CD14-positive monocyte (primary cell): ENCODE results near the gene GPR158. TPM values are rescaled to one million over a fixed set of nuclear protein-coding genes. Genes with fewer than 3 reads are reported as not detected.
"Not testable (repeated sequence)": the region's sequence is repeated elsewhere in the genome, so short reads cannot be mapped to it uniquely, and the experiment has no call there.

Experiments used
- DNase-seq, 3 donors: peaks; one replicate each; pipeline ENCODE4 v3.0.0-alpha.2; 2011 to 2022
- H2AFZ ChIP-seq: 2 replicates; pipeline ENCODE4 v1.6.0; 2012; ENCODE audit warnings: mild to moderate bottlenecking, low read depth, low read length, inconsistent platforms; ENCODE audit not compliant: insufficient read depth, poor library complexity, severe bottlenecking
- H3K27ac ChIP-seq, 2 donors: 1 replicate in 1 of 2; 2 replicates in 1 of 2; pipeline ENCODE4 v1.5.1; 2012 to 2013; ENCODE audit warnings: low read length in 2 of 2, control low read depth in 1 of 2, inconsistent platforms in 1 of 2, low read depth in 1 of 2, mild to moderate bottlenecking in 1 of 2
- H3K27me3 ChIP-seq, 2 donors: one replicate each; pipeline versions ENCODE4 v1.6.0 to v1.6.1; 2011 to 2013; ENCODE audit warnings: low read length in 2 of 2; ENCODE audit not compliant: control insufficient read depth in 2 of 2, insufficient read depth in 2 of 2
- H3K36me3 ChIP-seq, 2 donors: replicated peaks in 1 of 2; 1 replicate in 1 of 2; 2 replicates in 1 of 2; pipeline versions ENCODE4 v1.5.1 to v1.6.1; 2012 to 2013; ENCODE audit warnings: low read length in 2 of 2, control low read depth in 1 of 2, inconsistent platforms in 1 of 2, mild to moderate bottlenecking in 1 of 2; ENCODE audit not compliant: insufficient read depth in 2 of 2, control insufficient read depth in 1 of 2
- H3K4me1 ChIP-seq, 2 donors: 1 replicate in 1 of 2; 2 replicates in 1 of 2; pipeline versions ENCODE4 v1.5.1 to v1.6.1; 2012 to 2013; ENCODE audit warnings: low read length in 2 of 2, control low read depth in 1 of 2, inconsistent platforms in 1 of 2, mild to moderate bottlenecking in 1 of 2, moderate library complexity in 1 of 2; ENCODE audit not compliant: insufficient read depth in 2 of 2, control insufficient read depth in 1 of 2
- H3K4me2 ChIP-seq: replicated peaks from 2 replicates; pipeline ENCODE3; 2012; ENCODE audit warnings: low read length, moderate library complexity, mild to moderate bottlenecking; ENCODE audit not compliant: poor library complexity, severe bottlenecking; ENCODE audit errors: extremely low read depth
- H3K4me3 ChIP-seq, 3 experiments: fragments of 200-600 bp in 1 of 3; sonication (generic) in 1 of 3; replicated peaks in 1 of 3; 1 replicate in 2 of 3; 2 replicates in 1 of 3; pipeline ENCODE4 v1.5.1; 2011 to 2013; ENCODE audit warnings: low read length in 3 of 3, mild to moderate bottlenecking in 3 of 3, control low read depth in 2 of 3, low read depth in 2 of 3, inconsistent platforms in 1 of 3, moderate library complexity in 1 of 3
- H3K79me2 ChIP-seq: 2 replicates; pipeline ENCODE4 v1.6.0; 2012; ENCODE audit warnings: mild to moderate bottlenecking, control low read depth, inconsistent platforms, low read length, moderate library complexity; ENCODE audit not compliant: insufficient read depth
- H3K9ac ChIP-seq: 2 replicates; pipeline ENCODE4 v1.6.0; 2017; ENCODE audit warnings: low read length, mild to moderate bottlenecking; ENCODE audit not compliant: insufficient read depth, poor library complexity, severe bottlenecking
- H3K9me3 ChIP-seq, 2 donors: replicated peaks in 1 of 2; 1 replicate in 1 of 2; 2 replicates in 1 of 2; pipeline versions ENCODE4 v1.5.1 to v1.6.1; 2012 to 2013; ENCODE audit warnings: low read length in 2 of 2, control low read depth in 1 of 2; ENCODE audit not compliant: control insufficient read depth in 1 of 2, insufficient read depth in 1 of 2
- H4K20me1 ChIP-seq: 2 replicates; pipeline ENCODE4 v1.6.0; 2012; ENCODE audit warnings: mild to moderate bottlenecking, low read length, control low read depth, moderate library complexity; ENCODE audit not compliant: insufficient read depth
- H3K27ac Mint-ChIP-seq, 7 donors: one replicate each; pipeline ENCODE4 v1.8.0; 2020; ENCODE audit warnings: mild to moderate bottlenecking in 7 of 7, mixed read lengths in 7 of 7, moderate library complexity in 6 of 7, inconsistent platforms in 2 of 7
- H3K27me3 Mint-ChIP-seq, 3 donors: one replicate each; pipeline ENCODE4 v1.8.0; 2021 to 2022; ENCODE audit warnings: low read depth in 3 of 3, mild to moderate bottlenecking in 3 of 3, mixed read lengths in 3 of 3, moderate library complexity in 3 of 3, inconsistent platforms in 1 of 3
- H3K36me3 Mint-ChIP-seq, 2 donors: one replicate each; pipeline ENCODE4 v1.8.0; 2020; ENCODE audit warnings: mixed read lengths in 2 of 2, inconsistent platforms in 1 of 2, mild to moderate bottlenecking in 1 of 2
- H3K4me1 Mint-ChIP-seq: one replicate; pipeline ENCODE4 v1.8.0; 2020; ENCODE audit warnings: mild to moderate bottlenecking, mixed read lengths
- H3K4me3 Mint-ChIP-seq, 2 donors: one replicate each; pipeline ENCODE4 v1.8.0; 2020; ENCODE audit warnings: mild to moderate bottlenecking in 2 of 2, mixed read lengths in 2 of 2, moderate library complexity in 1 of 2
- H3K9me3 Mint-ChIP-seq, 7 donors: one replicate each; pipeline ENCODE4 v1.8.0; 2020 to 2022; ENCODE audit warnings: mixed read lengths in 7 of 7, mild to moderate bottlenecking in 6 of 7, moderate library complexity in 6 of 7, inconsistent platforms in 2 of 7
- WGBS: methylation state at CpG from one replicate; pipeline ENCODE4 v1.1.5; 2013; ENCODE audit warnings: missing lambda C conversion rate; ENCODE audit not compliant: insufficient coverage; 5-methylcytosine and 5-hydroxymethylcytosine counted together
- intact Hi-C, 2 donors: fragments of 100-400 bp; cut with micrococcal nuclease; formaldehyde crosslinking; loops; one replicate each; pipeline versions ENCODE4 v1.15.0 to v1.15.1; 2023
- polyA plus RNA-seq, 3 donors: library from polyadenylated mRNA; depleted of rRNA in 1 of 3; unstranded in 2 of 3; stranded (reverse) in 1 of 3; fragments of 300-500 nt in 2 of 3; fragments of >200 nt in 1 of 3; fragmentation: Illumina TruSeq in 2 of 3; gene quantifications; 1 replicate in 2 of 3; 2 replicates in 1 of 3; pipeline ENCODE4 v1.2.3, GENCODE V29; 2012 to 2021
- TF ChIP-seq, protein P1 (sequence below): fragments of 200-600 bp; IDR thresholded peaks from one replicate; pipeline ENCODE4 v1.8.0; 2022; ENCODE audit warnings: antibody characterized with exemption, mild to moderate bottlenecking

The GPR158 gene
- polyA plus RNA-seq, 3 donors: not detected

GRCh38 chr10:25357269-25357668 lies 182.5 kb downstream of the GPR158 start:
- H3K27ac Mint-ChIP-seq: no peak overlapping the region
- Histone ChIP-seq H3K9me3 (peaks cover 15 to 31% of the 10 kb centered on the region in 2 donors), H3K4me3 (no peak overlapping the region), H3K4me1 (no peaks in the 10 kb centered on the region), H3K9ac (no peak overlapping the region), H2AFZ (no peak overlapping the region), H4K20me1 (no peaks in the 10 kb centered on the region), H3K79me2 (no peaks in the 10 kb centered on the region), H3K4me2 (no peak overlapping the region), H3K36me3 (no peaks in the 10 kb centered on the region), H3K27ac (no peak overlapping the region), H3K27me3 (no peaks in the 10 kb centered on the region)
- no peak for DNase-seq
- no peak overlapping the region for H3K4me3 Mint-ChIP-seq
- intact Hi-C loops: no loop called here
- no peaks in the 10 kb centered on the region for H3K27me3 Mint-ChIP-seq
- peaks cover 3 to 26% (median 16%) of the 10 kb centered on the region in 7 donors for H3K9me3 Mint-ChIP-seq
- no peaks in the 10 kb centered on the region for H3K4me1 Mint-ChIP-seq
- TF ChIP-seq, protein P1, sequence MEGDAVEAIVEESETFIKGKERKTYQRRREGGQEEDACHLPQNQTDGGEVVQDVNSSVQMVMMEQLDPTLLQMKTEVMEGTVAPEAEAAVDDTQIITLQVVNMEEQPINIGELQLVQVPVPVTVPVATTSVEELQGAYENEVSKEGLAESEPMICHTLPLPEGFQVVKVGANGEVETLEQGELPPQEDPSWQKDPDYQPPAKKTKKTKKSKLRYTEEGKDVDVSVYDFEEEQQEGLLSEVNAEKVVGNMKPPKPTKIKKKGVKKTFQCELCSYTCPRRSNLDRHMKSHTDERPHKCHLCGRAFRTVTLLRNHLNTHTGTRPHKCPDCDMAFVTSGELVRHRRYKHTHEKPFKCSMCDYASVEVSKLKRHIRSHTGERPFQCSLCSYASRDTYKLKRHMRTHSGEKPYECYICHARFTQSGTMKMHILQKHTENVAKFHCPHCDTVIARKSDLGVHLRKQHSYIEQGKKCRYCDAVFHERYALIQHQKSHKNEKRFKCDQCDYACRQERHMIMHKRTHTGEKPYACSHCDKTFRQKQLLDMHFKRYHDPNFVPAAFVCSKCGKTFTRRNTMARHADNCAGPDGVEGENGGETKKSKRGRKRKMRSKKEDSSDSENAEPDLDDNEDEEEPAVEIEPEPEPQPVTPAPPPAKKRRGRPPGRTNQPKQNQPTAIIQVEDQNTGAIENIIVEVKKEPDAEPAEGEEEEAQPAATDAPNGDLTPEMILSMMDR: no peak
- no peaks in the 10 kb centered on the region for H3K36me3 Mint-ChIP-seq
- 61% methylated on average over 3 of the region's 3 CpGs for WGBS

DNA sequence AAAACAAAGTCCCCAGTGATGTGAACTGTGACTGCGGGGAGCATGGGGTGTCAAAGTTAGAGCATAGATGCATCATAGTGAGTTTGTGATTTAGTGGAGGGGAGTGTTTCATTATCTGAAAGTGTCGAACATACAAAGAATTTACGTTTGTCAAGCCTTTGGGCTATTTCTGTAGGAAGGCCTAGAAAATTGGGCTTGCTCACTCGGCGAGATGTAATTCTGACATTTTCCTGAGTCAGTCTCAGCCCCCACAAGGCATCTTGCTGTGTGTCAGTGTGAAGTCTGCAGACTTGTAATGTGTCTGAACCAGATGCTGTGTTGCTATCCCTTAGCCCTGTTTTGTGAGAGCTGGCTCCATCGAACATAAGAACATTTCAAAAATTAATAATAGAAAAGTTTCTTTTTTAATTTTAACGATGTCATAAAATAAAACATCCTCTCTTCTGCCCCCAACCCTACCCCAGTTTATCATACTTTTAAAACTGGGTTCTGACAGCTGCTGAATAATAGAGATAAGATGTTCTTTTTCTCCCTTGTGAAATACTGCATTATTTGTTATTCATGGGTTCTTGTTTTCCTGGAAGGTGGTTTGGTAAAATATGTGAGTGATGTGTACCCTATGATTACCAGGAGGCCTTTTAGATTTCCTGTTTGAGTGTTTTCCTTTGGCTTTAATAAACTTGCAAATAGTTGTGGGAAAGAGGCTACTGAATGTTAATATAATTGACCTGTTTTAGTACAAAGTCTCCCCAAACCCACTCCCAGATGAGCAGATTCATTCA lies 207.4 kb downstream of the GPR158 start:
- TF ChIP-seq, protein P1: no peak
- no peaks in the 10 kb centered on the region for H3K36me3 Mint-ChIP-seq
- H2AFZ ChIP-seq: no peak overlapping the region
- H3K4me3 Mint-ChIP-seq: no peak overlapping the region
- no peak overlapping the region for H3K27ac ChIP-seq
- peaks cover 0 to 2% (median 0%) of the 10 kb centered on the region in 3 donors for H3K27me3 Mint-ChIP-seq
- H3K9me3 Mint-ChIP-seq: peaks cover 0 to 19% (median 2%) of the 10 kb centered on the region in 7 donors
- no peaks in the 10 kb centered on the region for H3K79me2 ChIP-seq
- H3K4me1 Mint-ChIP-seq: no peaks in the 10 kb centered on the region
- H3K4me1 ChIP-seq: no peaks in the 10 kb centered on the region
- no peak overlapping the region for H3K4me3 ChIP-seq
- no peaks in the 10 kb centered on the region for H4K20me1 ChIP-seq
- H3K9ac ChIP-seq: no peak overlapping the region
- no peaks in the 10 kb centered on the region for H3K27me3 ChIP-seq
- WGBS: 47% methylated on average over 5 of the region's 7 CpGs
- H3K4me2 ChIP-seq: no peak overlapping the region
- H3K36me3 ChIP-seq: no peaks in the 10 kb centered on the region
- peaks cover 4 to 5% of the 10 kb centered on the region in 2 donors for H3K9me3 ChIP-seq
- no peak overlapping the region for H3K27ac Mint-ChIP-seq
- DNase-seq: no peak
- intact Hi-C loops: no loop called here

DNA sequence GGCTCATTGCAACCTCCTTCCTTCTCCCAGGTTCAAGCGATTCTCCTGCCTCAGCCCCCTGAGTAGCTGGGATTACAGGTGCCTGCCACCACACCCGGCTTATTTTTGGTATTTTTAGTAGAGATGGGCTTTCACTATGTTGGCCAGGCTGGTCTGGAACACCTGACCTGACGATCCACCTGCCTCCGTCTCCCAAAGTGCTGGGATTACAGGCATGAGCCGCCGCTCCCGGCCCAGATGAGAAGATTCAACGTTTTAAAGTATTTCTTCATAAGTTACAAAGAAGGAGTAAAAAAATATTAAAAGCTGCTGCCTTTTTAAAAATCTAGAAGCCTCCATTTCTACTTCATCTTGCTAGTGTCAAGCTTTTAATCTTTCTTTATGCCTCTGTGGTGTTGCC lies 208.1 kb downstream of the GPR158 start:
- H3K4me2 ChIP-seq, H3K27me3 ChIP-seq, DNase-seq, H3K27ac Mint-ChIP-seq, H3K4me1 ChIP-seq, H3K4me3 ChIP-seq, H3K27ac ChIP-seq, H3K4me1 Mint-ChIP-seq, H3K9ac ChIP-seq, H2AFZ ChIP-seq, H3K36me3 Mint-ChIP-seq, H3K79me2 ChIP-seq, H3K27me3 Mint-ChIP-seq, H3K4me3 Mint-ChIP-seq, intact Hi-C loops, H3K36me3 ChIP-seq, H3K9me3 ChIP-seq, H4K20me1 ChIP-seq: not testable (repeated sequence)
- peaks cover 2 to 23% (median 6%) of the 10 kb centered on the region in 7 donors for H3K9me3 Mint-ChIP-seq
- WGBS: no CpG with 5 or more reads among the region's 8 CpGs
